Measurements from ENCODE around the gene PLA2G4F. TPM values are rescaled to one million over a fixed set of nuclear protein-coding genes. Genes with fewer than 3 reads are reported as not detected.

Gene PLA2G4F
- total and polyA plus RNA-seq, 10 of the 15 experiments (the other 5 are each of a cell fraction or from before 2014, with no cell fraction given), result not detected

DNA sequence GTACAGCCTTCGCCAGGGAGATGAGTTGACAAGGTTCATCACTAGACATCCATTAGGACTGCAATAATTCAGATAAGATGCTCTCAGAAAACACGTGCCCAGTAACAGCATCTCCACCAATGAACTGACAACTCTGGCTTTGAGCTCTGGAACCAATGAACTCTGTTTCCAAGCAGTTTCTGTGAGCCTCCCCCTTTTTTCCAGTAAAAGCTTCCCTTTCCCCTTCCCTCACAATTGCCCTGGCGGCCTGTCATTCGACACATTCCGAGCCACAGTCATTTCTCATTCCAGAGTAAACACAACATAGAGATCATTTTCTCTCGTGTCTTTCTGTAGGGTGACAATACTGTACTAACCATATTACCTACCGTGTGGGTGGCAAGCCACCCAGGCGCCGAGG is 65.7 kb downstream of the PLA2G4F start:
- Histone ChIP-seq H3K9ac (ENCODE audit: control insufficient read depth, insufficient read depth, low read length) (no peak overlapping the region), H4K20me1 (ENCODE audit: control insufficient read depth, insufficient read depth) (no peaks in the 10 kb centered on the region), H3K4me1 (ENCODE audit: control insufficient read depth, insufficient read depth, low read length) (no peaks in the 10 kb centered on the region; the same call in 1 of the 2 replicates), H3K36me3 (ENCODE audit: control insufficient read depth in 2 of 2, insufficient read depth in 2 of 2, low read length in 1 of 2) (no peaks in the 10 kb centered on the region), H2AFZ (ENCODE audit: control insufficient read depth, low read depth, low read length) (no peak overlapping the region), H3K27me3 (replicated peaks in 1 of 2; ENCODE audit: control insufficient read depth in 2 of 2, insufficient read depth in 2 of 2, low read length in 1 of 2) (no peaks in the 10 kb centered on the region), H3K9me3 (replicated peaks; ENCODE audit: control insufficient read depth, insufficient read depth, low read length) (no peaks in the 10 kb centered on the region), H3K4me2 (ENCODE audit: control insufficient read depth, insufficient read depth) (no peak overlapping the region), H3K79me2 (ENCODE audit: control insufficient read depth, insufficient read depth, low read length) (no peaks in the 10 kb centered on the region), H3K27ac (ENCODE audit: control insufficient read depth, insufficient read depth) (no peak overlapping the region), H3K4me3 (no peak overlapping the region)
- FAIRE-seq (no peak), DNase-seq (ENCODE audit: low read depth, low spot score) (no peak), ATAC-seq (no peak)
- ChIA-PET RAD21 (ENCODE audit: unreplicated experiment) (no interaction called here), CTCF (interaction anchor here (0.7 to 1.6 kb wide), 2 partner anchors 12 to 52 kb away, joined by 3 read pairs; no protein-coding TSS in a partner anchor), SMC1A (ENCODE audit: uncharacterized antibody, unreplicated experiment) (interaction anchor here (0.8 kb wide), 1 partner anchor 47 kb away, joined by 3 read pairs; no protein-coding TSS in a partner anchor), POLR2A (no interaction called here)
- 61% methylated on average over 9 of the region's 9 CpGs for WGBS (ENCODE audit: insufficient coverage, insufficient replicate concordance, low lambda C conversion rate, missing lambda C conversion rate)
- no TSS peak for BruUV-seq (replicated peaks)
- in situ Hi-C loops (cut with MboI), result no loop called here
- intact Hi-C loops (cut with micrococcal nuclease; ENCODE audit: unreplicated experiment), result no loop called here
- TF ChIP-seq USF2 (IDR thresholded peaks at IDR 0.05; ENCODE audit: borderline replicate concordance, low read depth, low read length), result no peak
- no peak for TF ChIP-seq MYC (IDR thresholded peaks at IDR 0.05; ENCODE audit: insufficient read depth, insufficient read length, insufficient replicate concordance, low read length, severe bottlenecking)
- TF ChIP-seq HDAC2 (IDR thresholded peaks at IDR 0.05), result no peak
- TF ChIP-seq SMAD5 (IDR thresholded peaks at IDR 0.05; ENCODE audit: low read depth), result no peak
- TF ChIP-seq MYB (IDR thresholded peaks at IDR 0.05; ENCODE audit: borderline replicate concordance, low read depth, low read length), result no peak
- no peak for TF ChIP-seq PBX3 (IDR thresholded peaks at IDR 0.05; ENCODE audit: insufficient replicate concordance, low read depth, low read length)
- TF ChIP-seq, protein P1, sequence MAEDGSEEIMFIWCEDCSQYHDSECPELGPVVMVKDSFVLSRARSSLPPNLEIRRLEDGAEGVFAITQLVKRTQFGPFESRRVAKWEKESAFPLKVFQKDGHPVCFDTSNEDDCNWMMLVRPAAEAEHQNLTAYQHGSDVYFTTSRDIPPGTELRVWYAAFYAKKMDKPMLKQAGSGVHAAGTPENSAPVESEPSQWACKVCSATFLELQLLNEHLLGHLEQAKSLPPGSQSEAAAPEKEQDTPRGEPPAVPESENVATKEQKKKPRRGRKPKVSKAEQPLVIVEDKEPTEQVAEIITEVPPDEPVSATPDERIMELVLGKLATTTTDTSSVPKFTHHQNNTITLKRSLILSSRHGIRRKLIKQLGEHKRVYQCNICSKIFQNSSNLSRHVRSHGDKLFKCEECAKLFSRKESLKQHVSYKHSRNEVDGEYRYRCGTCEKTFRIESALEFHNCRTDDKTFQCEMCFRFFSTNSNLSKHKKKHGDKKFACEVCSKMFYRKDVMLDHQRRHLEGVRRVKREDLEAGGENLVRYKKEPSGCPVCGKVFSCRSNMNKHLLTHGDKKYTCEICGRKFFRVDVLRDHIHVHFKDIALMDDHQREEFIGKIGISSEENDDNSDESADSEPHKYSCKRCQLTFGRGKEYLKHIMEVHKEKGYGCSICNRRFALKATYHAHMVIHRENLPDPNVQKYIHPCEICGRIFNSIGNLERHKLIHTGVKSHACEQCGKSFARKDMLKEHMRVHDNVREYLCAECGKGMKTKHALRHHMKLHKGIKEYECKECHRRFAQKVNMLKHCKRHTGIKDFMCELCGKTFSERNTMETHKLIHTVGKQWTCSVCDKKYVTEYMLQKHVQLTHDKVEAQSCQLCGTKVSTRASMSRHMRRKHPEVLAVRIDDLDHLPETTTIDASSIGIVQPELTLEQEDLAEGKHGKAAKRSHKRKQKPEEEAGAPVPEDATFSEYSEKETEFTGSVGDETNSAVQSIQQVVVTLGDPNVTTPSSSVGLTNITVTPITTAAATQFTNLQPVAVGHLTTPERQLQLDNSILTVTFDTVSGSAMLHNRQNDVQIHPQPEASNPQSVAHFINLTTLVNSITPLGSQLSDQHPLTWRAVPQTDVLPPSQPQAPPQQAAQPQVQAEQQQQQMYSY (CRISPR knock-in tag; IDR thresholded peaks at IDR 0.05), result no peak
- TF ChIP-seq, protein P2, sequence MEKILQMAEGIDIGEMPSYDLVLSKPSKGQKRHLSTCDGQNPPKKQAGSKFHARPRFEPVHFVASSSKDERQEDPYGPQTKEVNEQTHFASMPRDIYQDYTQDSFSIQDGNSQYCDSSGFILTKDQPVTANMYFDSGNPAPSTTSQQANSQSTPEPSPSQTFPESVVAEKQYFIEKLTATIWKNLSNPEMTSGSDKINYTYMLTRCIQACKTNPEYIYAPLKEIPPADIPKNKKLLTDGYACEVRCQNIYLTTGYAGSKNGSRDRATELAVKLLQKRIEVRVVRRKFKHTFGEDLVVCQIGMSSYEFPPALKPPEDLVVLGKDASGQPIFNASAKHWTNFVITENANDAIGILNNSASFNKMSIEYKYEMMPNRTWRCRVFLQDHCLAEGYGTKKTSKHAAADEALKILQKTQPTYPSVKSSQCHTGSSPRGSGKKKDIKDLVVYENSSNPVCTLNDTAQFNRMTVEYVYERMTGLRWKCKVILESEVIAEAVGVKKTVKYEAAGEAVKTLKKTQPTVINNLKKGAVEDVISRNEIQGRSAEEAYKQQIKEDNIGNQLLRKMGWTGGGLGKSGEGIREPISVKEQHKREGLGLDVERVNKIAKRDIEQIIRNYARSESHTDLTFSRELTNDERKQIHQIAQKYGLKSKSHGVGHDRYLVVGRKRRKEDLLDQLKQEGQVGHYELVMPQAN (conservative IDR thresholded peaks at IDR 0.05), result no peak
- no peak for TF ChIP-seq TCF3 (IDR thresholded peaks at IDR 0.05; ENCODE audit: borderline replicate concordance, insufficient read depth, low read depth, low read length)
- TF ChIP-seq, protein P3, sequence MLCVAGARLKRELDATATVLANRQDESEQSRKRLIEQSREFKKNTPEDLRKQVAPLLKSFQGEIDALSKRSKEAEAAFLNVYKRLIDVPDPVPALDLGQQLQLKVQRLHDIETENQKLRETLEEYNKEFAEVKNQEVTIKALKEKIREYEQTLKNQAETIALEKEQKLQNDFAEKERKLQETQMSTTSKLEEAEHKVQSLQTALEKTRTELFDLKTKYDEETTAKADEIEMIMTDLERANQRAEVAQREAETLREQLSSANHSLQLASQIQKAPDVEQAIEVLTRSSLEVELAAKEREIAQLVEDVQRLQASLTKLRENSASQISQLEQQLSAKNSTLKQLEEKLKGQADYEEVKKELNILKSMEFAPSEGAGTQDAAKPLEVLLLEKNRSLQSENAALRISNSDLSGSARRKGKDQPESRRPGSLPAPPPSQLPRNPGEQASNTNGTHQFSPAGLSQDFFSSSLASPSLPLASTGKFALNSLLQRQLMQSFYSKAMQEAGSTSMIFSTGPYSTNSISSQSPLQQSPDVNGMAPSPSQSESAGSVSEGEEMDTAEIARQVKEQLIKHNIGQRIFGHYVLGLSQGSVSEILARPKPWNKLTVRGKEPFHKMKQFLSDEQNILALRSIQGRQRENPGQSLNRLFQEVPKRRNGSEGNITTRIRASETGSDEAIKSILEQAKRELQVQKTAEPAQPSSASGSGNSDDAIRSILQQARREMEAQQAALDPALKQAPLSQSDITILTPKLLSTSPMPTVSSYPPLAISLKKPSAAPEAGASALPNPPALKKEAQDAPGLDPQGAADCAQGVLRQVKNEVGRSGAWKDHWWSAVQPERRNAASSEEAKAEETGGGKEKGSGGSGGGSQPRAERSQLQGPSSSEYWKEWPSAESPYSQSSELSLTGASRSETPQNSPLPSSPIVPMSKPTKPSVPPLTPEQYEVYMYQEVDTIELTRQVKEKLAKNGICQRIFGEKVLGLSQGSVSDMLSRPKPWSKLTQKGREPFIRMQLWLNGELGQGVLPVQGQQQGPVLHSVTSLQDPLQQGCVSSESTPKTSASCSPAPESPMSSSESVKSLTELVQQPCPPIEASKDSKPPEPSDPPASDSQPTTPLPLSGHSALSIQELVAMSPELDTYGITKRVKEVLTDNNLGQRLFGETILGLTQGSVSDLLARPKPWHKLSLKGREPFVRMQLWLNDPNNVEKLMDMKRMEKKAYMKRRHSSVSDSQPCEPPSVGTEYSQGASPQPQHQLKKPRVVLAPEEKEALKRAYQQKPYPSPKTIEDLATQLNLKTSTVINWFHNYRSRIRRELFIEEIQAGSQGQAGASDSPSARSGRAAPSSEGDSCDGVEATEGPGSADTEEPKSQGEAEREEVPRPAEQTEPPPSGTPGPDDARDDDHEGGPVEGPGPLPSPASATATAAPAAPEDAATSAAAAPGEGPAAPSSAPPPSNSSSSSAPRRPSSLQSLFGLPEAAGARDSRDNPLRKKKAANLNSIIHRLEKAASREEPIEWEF (IDR thresholded peaks at IDR 0.05; ENCODE audit: insufficient replicate concordance, low read depth, low read length), result no peak

Data from GM12878 (cell line).